Measurements from ENCODE around the gene KCNAB1. TPM values are rescaled to one million over a fixed set of nuclear protein-coding genes. Genes with fewer than 3 reads are reported as not detected.

KCNAB1 gene
- total RNA-seq, 3 donors from 2014 or later: 3.9 to 8.3 (median 5.4) TPM

DNA sequence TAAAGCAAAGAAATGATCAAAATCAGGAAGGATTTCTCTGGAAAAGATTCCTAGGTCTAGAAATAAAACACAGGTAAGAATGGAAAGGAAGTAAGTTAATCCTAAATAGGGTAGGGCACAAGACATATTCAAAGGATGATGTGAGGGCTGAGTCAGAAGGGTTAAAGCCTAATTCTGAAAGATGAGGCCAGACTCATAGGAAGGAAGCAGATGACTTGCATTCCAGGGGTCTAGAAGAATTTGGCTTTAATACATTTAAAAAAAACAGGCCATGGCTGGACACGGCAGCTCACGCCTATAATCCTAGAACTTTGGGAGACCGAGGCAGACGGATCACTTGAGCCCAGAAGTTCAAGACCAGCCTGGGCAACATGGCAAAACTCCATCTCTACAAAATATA, 431.4 kb downstream of the KCNAB1 start:
- no peak for TF ChIP-seq POLR2AphosphoS5 (IDR thresholded peaks at IDR 0.05)
- TF ChIP-seq CTCF (IDR thresholded peaks at IDR 0.05): no peak
- no peak for TF ChIP-seq POLR2A (IDR thresholded peaks at IDR 0.05)
- peaks cover 0 to 10% of the 10 kb centered on the region in 2 donors for H3K4me1 ChIP-seq
- H3K9me3 ChIP-seq: no peaks in the 10 kb centered on the region
- no peaks in the 10 kb centered on the region for H3K27me3 ChIP-seq
- H3K27ac ChIP-seq: peak overlapping the region; percentile 56 to 80
- intact Hi-C loops (cut with DNase I; ENCODE audit: low total_unique reads): no loop called here
- DNase-seq (ENCODE audit: low spot score in 2 of 2): no peak
- H3K36me3 ChIP-seq: no peaks in the 10 kb centered on the region
- H3K4me3 ChIP-seq: peak overlapping the region in 2 of 3 donors; percentile 32 to 91

DNA sequence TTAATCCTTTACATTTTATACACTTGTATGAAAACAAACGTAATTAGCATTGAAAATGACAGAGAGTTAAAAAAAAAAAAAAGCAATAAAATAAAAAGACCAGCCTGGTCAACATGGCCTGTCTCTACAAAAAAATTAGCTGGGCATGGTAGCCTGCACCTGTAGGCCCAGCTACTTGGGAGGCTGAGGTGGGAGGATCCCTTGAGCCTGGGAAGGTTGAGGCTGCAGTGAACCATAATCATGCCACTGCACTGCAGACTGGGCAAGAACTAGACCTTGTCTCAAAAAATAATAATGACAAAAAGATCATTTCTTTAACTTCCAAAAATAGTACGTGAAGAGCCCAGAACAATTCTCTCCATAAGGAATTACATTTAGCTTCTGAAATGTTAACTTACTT, 432.6 kb downstream of the KCNAB1 start:
- peak overlapping the region in 1 of 2 donors; percentile 88 for H3K27ac ChIP-seq
- peak overlapping the region in 2 of 3 donors; percentile 76 to 91 for H3K4me3 ChIP-seq
- intact Hi-C loops (cut with DNase I; ENCODE audit: low total_unique reads): no loop called here
- H3K36me3 ChIP-seq: no peaks in the 10 kb centered on the region
- H3K27me3 ChIP-seq: no peaks in the 10 kb centered on the region
- TF ChIP-seq POLR2A (IDR thresholded peaks at IDR 0.05) (no peak), POLR2AphosphoS5 (IDR thresholded peaks at IDR 0.05) (no peak), CTCF (IDR thresholded peaks at IDR 0.05) (no peak)
- DNase-seq (ENCODE audit: low spot score in 2 of 2): no peak
- H3K9me3 ChIP-seq: no peaks in the 10 kb centered on the region
- peaks cover 0 to 3% of the 10 kb centered on the region in 2 donors for H3K4me1 ChIP-seq

DNA sequence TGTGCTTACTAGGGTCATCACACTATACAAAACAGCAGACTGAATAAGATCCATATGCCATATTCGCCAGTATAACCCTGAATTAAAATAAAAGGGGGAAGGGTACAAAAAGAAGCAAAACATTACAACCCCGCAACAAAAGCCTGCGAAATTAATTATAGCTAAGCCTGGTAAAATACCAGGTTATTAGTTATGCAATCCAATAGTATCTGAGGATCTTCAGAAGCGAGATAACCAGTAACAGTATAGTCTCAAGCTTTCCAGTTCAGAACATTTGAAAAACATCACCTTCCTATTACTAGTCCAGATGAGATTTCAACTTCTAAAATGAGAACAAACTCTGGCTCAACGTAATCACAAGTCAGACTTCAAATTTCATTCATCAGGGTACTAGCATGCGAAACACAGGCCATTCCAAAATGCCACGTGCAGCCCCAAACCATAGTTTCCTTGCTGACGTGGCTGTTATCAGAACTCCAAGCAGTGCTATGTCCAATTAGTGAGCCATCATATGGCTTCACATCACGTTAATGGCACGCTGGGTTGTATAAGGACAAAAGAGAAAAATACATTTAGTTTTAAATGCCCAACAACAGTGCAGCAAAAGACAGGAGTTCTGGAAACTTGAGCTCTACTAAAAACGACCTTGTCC, 433.5 kb downstream of the KCNAB1 start:
- intact Hi-C loops (cut with DNase I; ENCODE audit: low total_unique reads): no loop called here

DNA sequence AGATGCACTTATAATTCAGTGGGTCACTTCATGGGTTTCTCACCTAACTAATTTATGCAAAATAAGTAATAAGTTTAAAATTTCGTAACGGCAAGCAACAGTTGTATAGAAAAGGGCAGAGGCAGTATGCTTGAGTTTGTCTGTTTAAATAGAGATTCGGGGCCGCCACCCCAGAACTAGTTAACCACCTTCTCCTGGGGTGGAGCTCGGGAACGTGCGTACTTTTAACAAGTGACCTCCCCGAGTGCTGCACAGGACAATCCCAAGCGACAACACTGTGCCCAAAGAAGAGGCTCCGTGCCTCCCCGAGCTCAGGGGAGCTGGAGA, 434.1 kb downstream of the KCNAB1 start:
- no peaks in the 10 kb centered on the region for H3K9me3 ChIP-seq
- DNase-seq (ENCODE audit: low spot score in 2 of 2): no peak
- H3K27me3 ChIP-seq: no peaks in the 10 kb centered on the region
- H3K4me3 ChIP-seq: peak overlapping the region; percentile 76 to 91 (median 89)
- no peaks in the 10 kb centered on the region for H3K4me1 ChIP-seq
- TF ChIP-seq POLR2A (IDR thresholded peaks at IDR 0.05) (no peak), POLR2AphosphoS5 (IDR thresholded peaks at IDR 0.05) (no peak), CTCF (IDR thresholded peaks at IDR 0.05) (no peak)
- H3K36me3 ChIP-seq: no peaks in the 10 kb centered on the region
- intact Hi-C loops (cut with DNase I; ENCODE audit: low total_unique reads): no loop called here
- H3K27ac ChIP-seq: peak overlapping the region; percentile 88 to 92

More for the DNA sequence above, 433.5 kb downstream of the KCNAB1 start:
- H3K36me3 ChIP-seq: no peaks in the 10 kb centered on the region
- TF ChIP-seq POLR2A (IDR thresholded peaks at IDR 0.05) (no peak), CTCF (IDR thresholded peaks at IDR 0.05) (no peak), POLR2AphosphoS5 (IDR thresholded peaks at IDR 0.05) (no peak)
- H3K4me1 ChIP-seq: no peaks in the 10 kb centered on the region
- no peaks in the 10 kb centered on the region for H3K27me3 ChIP-seq
- H3K27ac ChIP-seq: peak overlapping the region; percentile 88 to 92
- no peaks in the 10 kb centered on the region for H3K9me3 ChIP-seq
- DNase-seq (ENCODE audit: low spot score in 2 of 2): no peak
- H3K4me3 ChIP-seq: peak overlapping the region; percentile 76 to 91 (median 89)

DNA sequence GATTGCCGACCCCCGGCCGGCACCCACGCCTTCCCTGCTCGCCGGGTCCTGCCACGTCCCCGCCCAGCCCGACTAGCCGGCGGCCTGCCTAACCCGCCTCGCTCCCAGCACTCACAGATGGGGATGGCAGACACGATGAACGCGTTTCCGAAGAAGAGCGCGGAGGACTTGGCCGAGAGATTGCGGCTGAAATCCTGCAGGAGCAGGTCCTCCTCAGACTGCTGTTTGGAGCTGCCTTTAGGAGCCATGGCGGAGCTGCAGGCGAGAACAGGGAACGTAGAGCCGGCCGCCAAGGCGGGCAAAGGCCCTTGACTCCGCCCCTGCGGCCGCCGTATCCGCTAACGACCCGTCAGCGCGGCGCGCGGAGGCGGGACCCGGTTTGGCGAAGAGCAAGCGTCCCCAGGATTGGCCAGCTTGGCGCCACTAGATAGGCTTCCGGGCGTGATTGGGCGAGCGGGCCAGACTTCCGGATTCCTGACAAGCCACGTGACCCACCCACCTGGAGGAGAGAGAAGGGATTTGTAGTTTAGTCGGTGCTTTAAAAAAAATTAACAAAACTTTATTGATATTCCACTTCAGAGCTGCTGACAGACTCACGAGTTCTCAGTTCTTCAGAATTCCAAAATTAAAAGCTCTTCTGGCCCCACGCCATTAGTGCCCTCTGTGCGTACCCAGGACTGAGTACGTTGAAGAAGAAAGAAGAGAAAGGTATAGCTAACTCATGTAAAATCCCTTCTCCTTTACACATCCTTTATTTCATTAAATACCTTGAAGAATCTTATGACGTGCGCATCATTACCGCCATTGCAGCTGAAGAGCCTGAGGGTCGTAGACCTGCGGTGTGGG, 434.7 kb downstream of the KCNAB1 start, which contains the start of gene SSR3:
Gene SSR3 (minus strand): TSS at position 276 of the 846 bp plus-strand sequence. CDS start 28 bp downstream, at position 248.
- Histone ChIP-seq H3K36me3 (no peaks in the 10 kb centered on the region), H3K9me3 (no peaks in the 10 kb centered on the region), H3K4me3 (peak within 1 kb of the TSS; percentile 76 to 91 (median 89)), H3K4me1 (no peaks in the 10 kb centered on the region), H3K27me3 (no peaks in the 10 kb centered on the region), H3K27ac (peak within 1 kb of the TSS; percentile 88 to 92)
- peak; percentile 99 for DNase-seq (ENCODE audit: low spot score in 2 of 2)
- intact Hi-C loops (cut with DNase I; ENCODE audit: low total_unique reads): no loop called here
- TF ChIP-seq CTCF (IDR thresholded peaks at IDR 0.05) (peak; percentile 69 to 93 (median 89)), POLR2AphosphoS5 (IDR thresholded peaks at IDR 0.05) (peak; percentile 81 to 92 (median 87)), POLR2A (IDR thresholded peaks at IDR 0.05) (peak; percentile 66)

Data from breast epithelium (tissue), 4 donors.